ENCODE measurements around the gene TRIM32.

GRCh38 chr9:116656501-116656971, 30.6 kb upstream of the TRIM32 start:
- TF ChIP-seq CTCF (IDR thresholded peaks at IDR 0.05) = no peak
- TF ChIP-seq POLR2A (IDR thresholded peaks at IDR 0.05) = no peak

Measured in adrenal gland (tissue), 5 donors.